H1 (cell line): ENCODE results near the gene MED28. TPM values are rescaled to one million over a fixed set of nuclear protein-coding genes. Genes with fewer than 3 reads are reported as not detected.

Experiments used
- ATF2 ChIP-seq: IDR thresholded peaks from 2 replicates; pipeline ENCODE4 v1.6.1; 2012; ENCODE audit warnings: low read length, inconsistent platforms
- CEBPB ChIP-seq: IDR thresholded peaks from 2 replicates; pipeline ENCODE4 v1.6.1; 2012; ENCODE audit warnings: low read depth, low read length
- GABPA ChIP-seq: IDR thresholded peaks from 2 replicates; pipeline ENCODE4 v1.6.1; 2011; ENCODE audit warnings: mild to moderate bottlenecking, low read length, moderate library complexity, borderline replicate concordance; ENCODE audit not compliant: insufficient read depth
- JUN ChIP-seq: IDR thresholded peaks from 2 replicates; pipeline ENCODE4 v1.6.1; 2011; ENCODE audit warnings: low read depth, mild to moderate bottlenecking, improper control_type of control experiment, low read length
- KDM1A ChIP-seq: fragments of 200-600, 300-600 bp; sonication (generic); IDR thresholded peaks from 2 replicates; pipeline ENCODE4 v1.7.1; 2016; ENCODE audit warnings: mild to moderate bottlenecking, low read length, borderline replicate concordance
- SP2 ChIP-seq: IDR thresholded peaks from 2 replicates; pipeline ENCODE4 v1.6.1; 2012; ENCODE audit warnings: mild to moderate bottlenecking, low read length, inconsistent platforms
- TBP ChIP-seq: IDR thresholded peaks from 2 replicates; pipeline ENCODE4 v1.6.1; 2011; ENCODE audit warnings: low read depth, low read length, improper control_type of control experiment
- polyA plus RNA-seq, 7 experiments: library from polyadenylated mRNA; depleted of rRNA in 3 of 7; stranded (reverse) in 5 of 7; unstranded in 2 of 7; fragments of >200 nt in 5 of 7; fragments of 200-250 nt in 2 of 7; gene quantifications; 1 replicate in 5 of 7; 2 replicates in 1 of 7; 4 replicates in 1 of 7; pipeline versions ENCODE4 v1.2.1 to v1.2.3, GENCODE V29; 2011 to 2013; ENCODE audit warnings: missing spikeins in 2 of 7, mixed read lengths in 2 of 7
- total RNA-seq: library from RNA; stranded (reverse); fragmentation: NEBNext Ultra II Directional; extraction: Animal tissue kit (Norgen Biotek cat#: 25700); gene quantifications from 2 replicates; pipeline ENCODE4 v1.2.1, GENCODE V29; 2021
- TF ChIP-seq, protein P1 (sequence below): fragments of 300-600 bp; sonication (generic); IDR thresholded peaks from 2 replicates; pipeline ENCODE4 v1.7.1; 2012; ENCODE audit warnings: low read length, moderate library complexity, mild to moderate bottlenecking, inconsistent platforms; ENCODE audit not compliant: insufficient replicate concordance

The MED28 gene
- total and polyA plus RNA-seq, 2 of the 8 experiments (the other 6 are each of a cell fraction or from before 2014, with no cell fraction given) = 24.0 to 87.1 TPM

- TF ChIP-seq, protein P1, sequence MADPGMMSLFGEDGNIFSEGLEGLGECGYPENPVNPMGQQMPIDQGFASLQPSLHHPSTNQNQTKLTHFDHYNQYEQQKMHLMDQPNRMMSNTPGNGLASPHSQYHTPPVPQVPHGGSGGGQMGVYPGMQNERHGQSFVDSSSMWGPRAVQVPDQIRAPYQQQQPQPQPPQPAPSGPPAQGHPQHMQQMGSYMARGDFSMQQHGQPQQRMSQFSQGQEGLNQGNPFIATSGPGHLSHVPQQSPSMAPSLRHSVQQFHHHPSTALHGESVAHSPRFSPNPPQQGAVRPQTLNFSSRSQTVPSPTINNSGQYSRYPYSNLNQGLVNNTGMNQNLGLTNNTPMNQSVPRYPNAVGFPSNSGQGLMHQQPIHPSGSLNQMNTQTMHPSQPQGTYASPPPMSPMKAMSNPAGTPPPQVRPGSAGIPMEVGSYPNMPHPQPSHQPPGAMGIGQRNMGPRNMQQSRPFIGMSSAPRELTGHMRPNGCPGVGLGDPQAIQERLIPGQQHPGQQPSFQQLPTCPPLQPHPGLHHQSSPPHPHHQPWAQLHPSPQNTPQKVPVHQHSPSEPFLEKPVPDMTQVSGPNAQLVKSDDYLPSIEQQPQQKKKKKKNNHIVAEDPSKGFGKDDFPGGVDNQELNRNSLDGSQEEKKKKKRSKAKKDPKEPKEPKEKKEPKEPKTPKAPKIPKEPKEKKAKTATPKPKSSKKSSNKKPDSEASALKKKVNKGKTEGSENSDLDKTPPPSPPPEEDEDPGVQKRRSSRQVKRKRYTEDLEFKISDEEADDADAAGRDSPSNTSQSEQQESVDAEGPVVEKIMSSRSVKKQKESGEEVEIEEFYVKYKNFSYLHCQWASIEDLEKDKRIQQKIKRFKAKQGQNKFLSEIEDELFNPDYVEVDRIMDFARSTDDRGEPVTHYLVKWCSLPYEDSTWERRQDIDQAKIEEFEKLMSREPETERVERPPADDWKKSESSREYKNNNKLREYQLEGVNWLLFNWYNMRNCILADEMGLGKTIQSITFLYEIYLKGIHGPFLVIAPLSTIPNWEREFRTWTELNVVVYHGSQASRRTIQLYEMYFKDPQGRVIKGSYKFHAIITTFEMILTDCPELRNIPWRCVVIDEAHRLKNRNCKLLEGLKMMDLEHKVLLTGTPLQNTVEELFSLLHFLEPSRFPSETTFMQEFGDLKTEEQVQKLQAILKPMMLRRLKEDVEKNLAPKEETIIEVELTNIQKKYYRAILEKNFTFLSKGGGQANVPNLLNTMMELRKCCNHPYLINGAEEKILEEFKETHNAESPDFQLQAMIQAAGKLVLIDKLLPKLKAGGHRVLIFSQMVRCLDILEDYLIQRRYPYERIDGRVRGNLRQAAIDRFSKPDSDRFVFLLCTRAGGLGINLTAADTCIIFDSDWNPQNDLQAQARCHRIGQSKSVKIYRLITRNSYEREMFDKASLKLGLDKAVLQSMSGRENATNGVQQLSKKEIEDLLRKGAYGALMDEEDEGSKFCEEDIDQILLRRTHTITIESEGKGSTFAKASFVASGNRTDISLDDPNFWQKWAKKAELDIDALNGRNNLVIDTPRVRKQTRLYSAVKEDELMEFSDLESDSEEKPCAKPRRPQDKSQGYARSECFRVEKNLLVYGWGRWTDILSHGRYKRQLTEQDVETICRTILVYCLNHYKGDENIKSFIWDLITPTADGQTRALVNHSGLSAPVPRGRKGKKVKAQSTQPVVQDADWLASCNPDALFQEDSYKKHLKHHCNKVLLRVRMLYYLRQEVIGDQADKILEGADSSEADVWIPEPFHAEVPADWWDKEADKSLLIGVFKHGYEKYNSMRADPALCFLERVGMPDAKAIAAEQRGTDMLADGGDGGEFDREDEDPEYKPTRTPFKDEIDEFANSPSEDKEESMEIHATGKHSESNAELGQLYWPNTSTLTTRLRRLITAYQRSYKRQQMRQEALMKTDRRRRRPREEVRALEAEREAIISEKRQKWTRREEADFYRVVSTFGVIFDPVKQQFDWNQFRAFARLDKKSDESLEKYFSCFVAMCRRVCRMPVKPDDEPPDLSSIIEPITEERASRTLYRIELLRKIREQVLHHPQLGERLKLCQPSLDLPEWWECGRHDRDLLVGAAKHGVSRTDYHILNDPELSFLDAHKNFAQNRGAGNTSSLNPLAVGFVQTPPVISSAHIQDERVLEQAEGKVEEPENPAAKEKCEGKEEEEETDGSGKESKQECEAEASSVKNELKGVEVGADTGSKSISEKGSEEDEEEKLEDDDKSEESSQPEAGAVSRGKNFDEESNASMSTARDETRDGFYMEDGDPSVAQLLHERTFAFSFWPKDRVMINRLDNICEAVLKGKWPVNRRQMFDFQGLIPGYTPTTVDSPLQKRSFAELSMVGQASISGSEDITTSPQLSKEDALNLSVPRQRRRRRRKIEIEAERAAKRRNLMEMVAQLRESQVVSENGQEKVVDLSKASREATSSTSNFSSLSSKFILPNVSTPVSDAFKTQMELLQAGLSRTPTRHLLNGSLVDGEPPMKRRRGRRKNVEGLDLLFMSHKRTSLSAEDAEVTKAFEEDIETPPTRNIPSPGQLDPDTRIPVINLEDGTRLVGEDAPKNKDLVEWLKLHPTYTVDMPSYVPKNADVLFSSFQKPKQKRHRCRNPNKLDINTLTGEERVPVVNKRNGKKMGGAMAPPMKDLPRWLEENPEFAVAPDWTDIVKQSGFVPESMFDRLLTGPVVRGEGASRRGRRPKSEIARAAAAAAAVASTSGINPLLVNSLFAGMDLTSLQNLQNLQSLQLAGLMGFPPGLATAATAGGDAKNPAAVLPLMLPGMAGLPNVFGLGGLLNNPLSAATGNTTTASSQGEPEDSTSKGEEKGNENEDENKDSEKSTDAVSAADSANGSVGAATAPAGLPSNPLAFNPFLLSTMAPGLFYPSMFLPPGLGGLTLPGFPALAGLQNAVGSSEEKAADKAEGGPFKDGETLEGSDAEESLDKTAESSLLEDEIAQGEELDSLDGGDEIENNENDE = no peak
- no peak for TF ChIP-seq KDM1A
- TF ChIP-seq CEBPB = no peak
- no peak for TF ChIP-seq SP2
- TF ChIP-seq JUN = no peak
- TF ChIP-seq GABPA = no peak
- no peak for TF ChIP-seq TBP
- no peak for TF ChIP-seq ATF2
Measured at GRCh38 chr4:17577665-17578481, 36.6 kb upstream of the MED28 start (continued).
